Measurements from ENCODE around the gene AIFM3. TPM values are rescaled to one million over a fixed set of nuclear protein-coding genes. Genes with fewer than 3 reads are reported as not detected.

Gene AIFM3
- total RNA-seq, 3 donors from 2014 or later: 73.1 to 239 (median 181) TPM

DNA sequence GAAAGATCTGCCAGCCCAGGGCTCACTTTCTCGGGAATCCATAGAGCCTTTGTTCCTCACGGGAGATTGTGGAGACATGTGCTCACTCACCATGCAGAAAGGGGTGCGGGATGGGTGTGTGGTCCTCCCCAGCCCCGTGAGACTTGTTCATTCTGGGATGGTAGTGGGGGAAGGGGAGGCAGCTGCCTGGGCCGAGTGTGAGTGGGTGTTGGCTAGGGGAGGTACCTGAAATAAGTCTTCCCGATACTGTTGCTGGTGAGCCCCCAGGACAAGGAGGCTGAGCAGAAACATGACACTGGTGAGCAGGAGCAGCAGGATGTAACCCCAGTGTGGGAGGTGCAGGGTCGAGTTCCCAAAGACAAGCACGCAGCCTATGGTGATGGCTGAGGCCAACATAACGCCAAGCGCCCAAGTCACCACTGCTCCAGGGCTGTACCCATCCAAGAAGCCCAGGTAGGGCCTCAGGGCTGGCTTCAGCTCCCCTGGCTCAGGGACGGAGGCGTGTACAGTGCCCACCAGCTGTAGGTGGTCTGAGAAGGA lies 62.5 kb downstream of the AIFM3 start:
- no peak for DNase-seq
- TF ChIP-seq, protein P1, sequence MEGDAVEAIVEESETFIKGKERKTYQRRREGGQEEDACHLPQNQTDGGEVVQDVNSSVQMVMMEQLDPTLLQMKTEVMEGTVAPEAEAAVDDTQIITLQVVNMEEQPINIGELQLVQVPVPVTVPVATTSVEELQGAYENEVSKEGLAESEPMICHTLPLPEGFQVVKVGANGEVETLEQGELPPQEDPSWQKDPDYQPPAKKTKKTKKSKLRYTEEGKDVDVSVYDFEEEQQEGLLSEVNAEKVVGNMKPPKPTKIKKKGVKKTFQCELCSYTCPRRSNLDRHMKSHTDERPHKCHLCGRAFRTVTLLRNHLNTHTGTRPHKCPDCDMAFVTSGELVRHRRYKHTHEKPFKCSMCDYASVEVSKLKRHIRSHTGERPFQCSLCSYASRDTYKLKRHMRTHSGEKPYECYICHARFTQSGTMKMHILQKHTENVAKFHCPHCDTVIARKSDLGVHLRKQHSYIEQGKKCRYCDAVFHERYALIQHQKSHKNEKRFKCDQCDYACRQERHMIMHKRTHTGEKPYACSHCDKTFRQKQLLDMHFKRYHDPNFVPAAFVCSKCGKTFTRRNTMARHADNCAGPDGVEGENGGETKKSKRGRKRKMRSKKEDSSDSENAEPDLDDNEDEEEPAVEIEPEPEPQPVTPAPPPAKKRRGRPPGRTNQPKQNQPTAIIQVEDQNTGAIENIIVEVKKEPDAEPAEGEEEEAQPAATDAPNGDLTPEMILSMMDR (IDR thresholded peaks at IDR 0.05): no peak
- ATAC-seq: no peak
- Histone ChIP-seq H3K4me1 (ENCODE audit: low read depth) (peaks cover 8% of the 10 kb centered on the region), H3K4me3 (no peak overlapping the region), H3K9me3 (no peaks in the 10 kb centered on the region), H3K36me3 (ENCODE audit: low read depth) (no peaks in the 10 kb centered on the region)
- intact Hi-C loops (cut with DNase I, micrococcal nuclease): no loop called here

DNA sequence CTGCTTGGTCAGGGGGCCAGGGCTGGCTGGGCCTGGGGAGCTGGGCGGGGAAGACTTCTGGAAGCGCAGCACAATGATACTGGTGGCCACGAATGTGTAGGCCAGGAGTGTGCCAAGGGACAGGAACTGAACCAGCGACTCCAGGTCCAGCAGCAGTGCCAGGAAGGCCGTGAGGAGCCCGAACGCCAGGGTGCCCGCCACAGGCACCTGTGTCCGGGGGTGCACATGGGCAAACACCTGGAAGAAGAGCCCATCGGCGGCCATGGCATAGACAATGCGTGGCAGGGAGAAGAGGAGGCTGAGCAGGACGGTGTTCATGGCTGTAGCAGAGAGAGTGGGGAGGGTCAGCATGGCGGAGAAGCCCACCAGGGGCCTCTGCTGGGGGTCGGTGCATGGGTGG lies 63.0 kb downstream of the AIFM3 start:
- H3K36me3 ChIP-seq (ENCODE audit: low read depth): no peaks in the 10 kb centered on the region
- no peaks in the 10 kb centered on the region for H3K9me3 ChIP-seq
- peaks cover 8% of the 10 kb centered on the region for H3K4me1 ChIP-seq (ENCODE audit: low read depth)
- H3K4me3 ChIP-seq: no peak overlapping the region
- TF ChIP-seq, protein P1 (IDR thresholded peaks at IDR 0.05): no peak
- ATAC-seq (no peak), DNase-seq (no peak)
- intact Hi-C loops (cut with DNase I, micrococcal nuclease): no loop called here

Other genes starting within 250 kb of the AIFM3 start
- not detected for gene SERPIND1, start 193.1 kb upstream of the AIFM3 start, total RNA-seq
- gene PI4KA, start 108.4 kb upstream of the AIFM3 start, total RNA-seq: 100 to 1,000 TPM in 1 of 3 donors, 10 to 100 TPM in 2; 77.7 to 130 (median 95.0) TPM
- 10 to 100 TPM; 32.2 to 33.8 (median 32.5) TPM for gene SNAP29, start 108.2 kb upstream of the AIFM3 start, total RNA-seq
- 10 to 100 TPM; 48.7 to 63.4 (median 55.3) TPM for gene CRKL, start 49.8 kb upstream of the AIFM3 start, total RNA-seq
- 10 to 100 TPM; 42.9 to 71.3 (median 43.6) TPM for gene LZTR1, start 15.0 kb downstream of the AIFM3 start, total RNA-seq
- gene THAP7, start 34.9 kb downstream of the AIFM3 start, total RNA-seq: 10 to 100 TPM; 16.8 to 27.8 (median 19.8) TPM
- gene P2RX6, start 47.9 kb downstream of the AIFM3 start, total RNA-seq: 1 to 10 TPM; 1.4 to 1.6 (median 1.4) TPM
- 1 to 10 TPM; 1.4 to 4.0 (median 2.4) TPM for gene SLC7A4, start 65.3 kb downstream of the AIFM3 start, total RNA-seq
- gene LRRC74B, start 78.7 kb downstream of the AIFM3 start, total RNA-seq: under 1 TPM in 1 of 3 donors, not detected in 2; 0.31 TPM

Data from mucosa of descending colon (tissue), 3 donors.